Femur (tissue), 1 donor: ENCODE data around the gene PCDHB2.
"Not testable (repeated sequence)": the region's sequence is repeated elsewhere in the genome, so short reads cannot be mapped to it uniquely, and the experiment has no call there.

Experiments used
- DNase-seq: peaks from one replicate; pipeline ENCODE4 v3.0.0-alpha.2; 2017

The PCDHB2 gene

DNA sequence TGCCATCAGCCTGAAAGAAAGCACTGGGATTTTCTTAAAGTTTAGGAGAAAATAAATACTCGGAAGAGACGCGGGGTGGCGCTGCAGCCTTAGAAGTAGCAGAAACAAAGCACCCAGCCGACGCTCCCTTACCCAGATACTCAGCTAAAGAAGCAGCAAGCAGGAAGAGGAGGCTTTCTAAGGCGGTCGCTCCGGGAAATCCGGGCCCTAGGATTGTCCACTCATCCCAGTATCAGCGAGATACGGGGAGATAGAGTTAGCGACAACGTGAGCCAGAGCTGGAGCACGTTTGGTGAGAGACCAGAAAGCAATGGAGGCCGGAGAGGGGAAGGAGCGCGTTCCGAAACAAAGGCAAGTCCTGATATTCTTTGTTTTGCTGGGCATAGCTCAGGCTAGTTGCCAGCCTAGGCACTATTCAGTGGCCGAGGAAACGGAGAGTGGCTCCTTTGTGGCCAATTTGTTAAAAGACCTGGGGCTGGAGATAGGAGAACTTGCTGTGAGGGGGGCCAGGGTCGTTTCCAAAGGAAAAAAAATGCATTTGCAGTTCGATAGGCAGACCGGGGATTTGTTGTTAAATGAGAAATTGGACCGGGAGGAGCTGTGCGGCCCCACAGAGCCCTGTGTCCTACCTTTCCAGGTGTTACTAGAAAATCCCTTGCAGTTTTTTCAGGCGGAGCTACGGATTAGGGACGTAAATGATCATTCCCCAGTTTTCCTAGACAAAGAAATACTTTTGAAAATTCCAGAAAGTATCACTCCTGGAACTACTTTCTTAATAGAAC lies at the start of gene PCDHB2:
Gene PCDHB2 (plus strand): TSS at position 135 of the 782 bp plus-strand sequence. CDS start 176 bp downstream, at position 311.
- peak; percentile 24 for DNase-seq

DNA sequence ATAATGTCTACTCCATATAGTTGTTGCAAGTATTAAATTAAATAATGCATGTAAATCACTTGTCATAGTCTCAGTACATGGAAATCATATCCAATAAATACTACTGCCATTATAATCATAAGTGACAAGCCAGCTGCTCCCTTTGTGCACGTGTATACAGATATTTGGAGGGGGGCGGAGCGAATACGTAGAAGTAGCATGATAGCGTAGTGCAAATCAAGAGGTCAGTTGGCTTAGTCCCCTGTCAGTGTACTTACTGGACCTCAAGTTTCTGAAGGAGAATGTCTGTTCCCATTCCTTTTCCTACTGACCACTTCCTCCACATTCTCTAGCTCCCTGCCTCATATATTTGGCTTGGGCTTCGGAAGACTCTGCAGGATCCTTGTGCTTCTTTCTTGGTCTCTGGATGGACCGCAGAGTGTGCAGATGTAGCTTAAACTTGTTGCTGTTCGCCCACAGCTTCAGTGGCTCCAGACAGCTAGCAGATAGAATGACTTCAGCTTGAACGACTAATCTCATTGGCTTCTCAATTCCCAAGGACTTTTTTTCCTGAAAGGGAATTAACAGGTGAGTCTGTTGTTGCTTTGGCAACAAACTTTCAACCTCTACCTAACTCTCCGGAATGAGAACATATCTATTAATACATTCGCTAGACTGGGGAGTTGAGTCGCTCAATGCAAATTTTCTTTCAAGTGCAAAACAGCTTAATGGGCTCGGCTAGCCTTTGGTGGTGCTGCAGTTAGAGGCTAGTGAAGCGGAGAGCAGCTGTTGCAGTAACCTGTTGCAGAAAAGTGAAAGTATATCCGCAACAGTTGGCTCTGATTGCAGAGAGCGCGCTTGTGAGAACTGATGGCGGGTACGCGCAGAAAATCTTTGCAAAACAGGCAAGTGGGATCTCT lies 43.5 kb upstream of the PCDHB2 start, which contains the start of gene PCDHB1:
Gene PCDHB1 (plus strand): TSS at position 753 of the 899 bp plus-strand sequence. CDS start 97 bp downstream, at position 850.
- no peak for DNase-seq

DNA sequence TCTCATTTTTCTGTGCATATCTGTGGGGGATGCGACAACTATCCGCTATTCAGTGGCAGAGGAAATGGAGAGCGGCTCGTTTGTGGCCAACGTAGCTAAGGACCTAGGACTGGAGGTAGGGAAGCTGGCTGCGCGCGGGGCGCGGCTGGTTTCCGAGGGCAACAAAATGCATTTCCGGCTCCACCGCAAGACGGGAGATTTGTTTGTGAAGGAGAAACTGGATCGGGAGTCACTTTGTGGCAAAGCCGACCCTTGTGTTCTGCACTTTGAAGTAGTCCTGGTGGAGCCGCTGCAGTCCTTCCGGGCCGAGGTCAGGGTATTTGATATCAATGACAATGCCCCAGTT lies 42.9 kb upstream of the PCDHB2 start:
- DNase-seq = no peak

DNA sequence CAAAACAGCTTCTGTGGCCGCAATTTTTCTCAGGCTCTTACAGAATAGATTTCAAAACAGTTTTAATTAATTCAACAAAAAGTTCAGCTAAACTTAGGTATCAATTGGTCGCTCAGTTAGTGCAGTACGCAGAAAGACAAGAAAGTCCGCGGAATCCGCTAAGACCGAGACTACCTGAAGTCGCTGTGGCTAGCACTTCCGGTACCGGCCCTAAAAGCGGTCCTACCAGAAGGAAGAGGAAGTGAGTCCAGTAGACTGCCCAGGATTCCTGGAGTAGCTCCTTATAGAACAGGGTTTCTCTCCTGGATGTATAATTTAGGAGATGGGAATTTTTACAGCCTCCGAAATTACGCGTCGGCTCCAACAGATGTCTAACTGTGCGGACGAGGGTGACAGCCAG lies 16.6 kb upstream of the PCDHB2 start:
- DNase-seq = no peak

DNA sequence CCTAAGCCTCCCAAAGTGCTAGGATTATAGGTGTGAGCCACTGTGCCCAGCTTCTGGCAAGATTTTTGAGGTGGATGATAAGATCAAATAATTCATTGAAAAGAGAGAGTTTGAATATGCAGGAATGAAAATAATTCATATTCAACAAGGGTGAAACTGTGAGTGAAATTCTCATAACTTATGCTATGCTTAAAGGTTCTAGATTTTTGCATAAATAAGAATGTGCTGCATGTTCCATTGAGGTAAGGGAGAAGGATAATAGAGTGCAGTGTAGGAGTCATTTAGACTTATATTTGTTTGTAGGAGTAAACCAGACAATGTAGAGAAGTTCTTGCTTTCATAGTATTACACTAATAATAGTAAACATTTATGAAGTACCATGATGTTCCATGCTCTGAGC lies 12.2 kb upstream of the PCDHB2 start:
- no peak for DNase-seq

DNA sequence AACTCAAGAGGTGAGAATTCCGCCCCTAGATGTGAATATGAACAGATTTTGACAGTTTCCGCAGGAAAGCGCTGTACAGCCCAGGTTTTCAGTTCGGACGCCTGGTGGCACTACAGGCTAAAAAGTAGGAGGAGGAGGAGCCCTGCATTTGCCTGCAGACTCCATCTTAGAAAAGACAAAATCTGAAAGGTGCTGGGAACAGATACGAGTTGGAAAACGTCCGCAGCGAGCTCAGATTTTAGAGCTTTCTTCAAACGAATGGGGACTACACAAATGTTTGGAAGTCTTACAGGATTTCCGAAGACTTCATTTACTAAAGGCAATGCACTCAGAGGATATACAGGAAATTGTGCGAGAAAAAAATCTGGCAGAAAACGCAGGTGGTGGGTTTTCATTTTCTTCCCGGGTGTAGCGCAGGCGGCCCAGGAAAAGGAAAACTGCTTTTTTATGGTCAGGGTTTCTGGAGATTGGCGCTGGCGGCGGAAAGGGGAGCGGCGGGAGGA lies 9.9 kb upstream of the PCDHB2 start:
- DNase-seq = peak; percentile 30

DNA sequence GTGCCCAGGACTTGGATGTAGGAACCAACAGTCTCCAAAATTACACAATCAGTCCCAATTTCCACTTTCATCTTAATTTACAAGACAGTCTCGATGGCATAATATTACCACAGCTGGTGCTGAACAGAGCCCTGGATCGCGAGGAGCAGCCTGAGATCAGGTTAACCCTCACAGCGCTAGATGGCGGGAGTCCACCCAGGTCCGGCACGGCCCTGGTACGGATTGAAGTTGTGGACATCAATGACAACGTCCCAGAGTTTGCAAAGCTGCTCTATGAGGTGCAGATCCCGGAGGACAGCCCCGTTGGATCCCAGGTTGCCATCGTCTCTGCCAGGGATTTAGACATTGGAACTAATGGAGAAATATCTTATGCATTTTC lies 837 bp downstream of the PCDHB2 start:
- no peak for DNase-seq

DNA sequence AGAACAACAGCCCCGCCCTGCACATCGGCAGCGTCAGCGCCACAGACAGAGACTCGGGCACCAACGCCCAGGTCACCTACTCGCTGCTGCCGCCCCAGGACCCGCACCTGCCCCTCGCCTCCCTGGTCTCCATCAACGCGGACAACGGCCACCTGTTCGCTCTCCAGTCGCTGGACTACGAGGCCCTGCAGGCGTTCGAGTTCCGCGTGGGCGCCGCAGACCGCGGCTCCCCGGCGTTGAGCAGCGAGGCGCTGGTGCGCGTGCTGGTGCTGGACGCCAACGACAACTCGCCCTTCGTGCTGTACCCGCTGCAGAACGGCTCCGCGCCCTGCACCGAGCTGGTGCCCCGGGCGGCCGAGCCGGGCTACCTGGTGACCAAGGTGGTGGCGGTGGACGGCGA lies 1.8 kb downstream of the PCDHB2 start:
- not testable (repeated sequence) for DNase-seq

DNA sequence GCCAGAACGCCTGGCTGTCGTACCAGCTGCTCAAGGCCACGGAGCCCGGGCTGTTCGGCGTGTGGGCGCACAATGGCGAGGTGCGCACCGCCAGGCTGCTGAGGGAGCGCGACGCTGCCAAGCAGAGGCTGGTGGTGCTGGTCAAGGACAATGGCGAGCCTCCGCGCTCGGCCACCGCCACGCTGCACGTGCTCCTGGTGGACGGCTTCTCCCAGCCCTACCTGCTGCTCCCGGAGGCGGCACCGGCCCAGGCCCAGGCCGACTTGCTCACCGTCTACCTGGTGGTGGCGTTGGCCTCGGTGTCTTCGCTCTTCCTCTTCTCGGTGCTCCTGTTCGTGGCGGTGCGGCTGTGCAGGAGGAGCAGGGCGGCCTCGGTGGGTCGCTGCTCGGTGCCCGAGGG lies 2.2 kb downstream of the PCDHB2 start:
- not testable (repeated sequence) for DNase-seq

DNA sequence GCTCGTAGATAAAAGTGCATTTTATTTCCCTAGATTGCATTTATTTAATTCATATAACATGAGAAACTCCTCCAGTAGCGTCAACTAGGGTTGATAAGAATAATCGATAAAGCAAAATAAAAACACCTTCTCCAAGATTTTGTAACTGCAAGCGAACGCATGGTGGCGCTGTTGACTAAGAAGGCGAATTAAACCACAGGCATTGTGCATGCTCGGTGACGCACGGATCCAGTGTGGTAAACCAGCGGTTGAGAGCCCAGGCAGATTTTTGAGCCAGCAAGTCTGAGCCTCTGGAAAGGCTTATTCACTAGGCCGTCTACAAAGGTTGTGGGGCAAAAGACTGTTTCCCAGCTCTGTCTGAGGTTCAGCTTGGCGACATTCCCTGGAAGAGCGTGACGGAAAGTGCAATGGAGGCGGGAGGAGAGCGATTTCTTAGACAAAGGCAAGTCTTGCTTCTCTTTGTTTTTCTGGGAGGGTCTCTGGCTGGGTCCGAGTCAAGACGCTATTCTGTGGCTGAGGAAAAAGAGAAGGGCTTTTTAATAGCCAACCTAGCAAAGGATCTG lies 5.9 kb downstream of the PCDHB2 start, which contains the start of gene PCDHB3:
Gene PCDHB3 (plus strand): TSS at position 231 of the 563 bp plus-strand sequence. CDS start 177 bp downstream, at position 408.
- DNase-seq = peak; percentile 21

DNA sequence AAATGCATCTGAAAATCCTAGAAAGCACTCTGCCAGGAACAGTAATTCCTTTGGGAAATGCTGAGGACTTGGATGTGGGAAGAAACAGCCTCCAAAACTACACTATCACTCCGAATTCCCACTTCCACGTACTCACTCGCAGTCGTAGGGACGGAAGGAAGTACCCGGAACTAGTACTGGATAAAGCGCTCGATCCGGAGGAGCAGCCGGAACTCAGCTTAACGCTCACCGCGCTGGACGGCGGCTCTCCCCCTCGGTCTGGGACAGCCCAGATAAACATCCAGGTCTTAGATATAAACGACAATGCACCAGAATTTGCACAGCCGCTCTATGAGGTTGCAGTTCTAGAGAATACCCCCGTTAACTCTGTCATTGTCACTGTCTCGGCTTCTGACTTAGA lies 6.6 kb downstream of the PCDHB2 start:
- DNase-seq = no peak

DNA sequence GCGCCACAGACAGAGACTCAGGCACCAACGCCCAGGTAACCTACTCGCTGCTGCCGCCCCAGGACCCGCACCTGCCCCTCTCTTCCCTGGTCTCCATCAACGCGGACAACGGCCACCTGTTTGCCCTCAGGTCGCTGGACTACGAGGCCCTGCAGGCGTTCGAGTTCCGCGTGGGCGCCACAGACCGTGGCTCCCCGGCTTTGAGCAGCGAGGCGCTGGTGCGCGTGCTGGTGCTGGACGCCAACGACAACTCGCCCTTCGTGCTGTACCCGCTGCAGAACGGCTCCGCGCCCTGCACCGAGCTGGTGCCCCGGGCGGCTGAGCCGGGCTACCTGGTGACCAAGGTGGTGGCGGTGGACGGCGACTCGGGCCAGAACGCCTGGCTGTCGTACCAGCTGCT lies 7.7 kb downstream of the PCDHB2 start:
- not testable (repeated sequence) for DNase-seq

DNA sequence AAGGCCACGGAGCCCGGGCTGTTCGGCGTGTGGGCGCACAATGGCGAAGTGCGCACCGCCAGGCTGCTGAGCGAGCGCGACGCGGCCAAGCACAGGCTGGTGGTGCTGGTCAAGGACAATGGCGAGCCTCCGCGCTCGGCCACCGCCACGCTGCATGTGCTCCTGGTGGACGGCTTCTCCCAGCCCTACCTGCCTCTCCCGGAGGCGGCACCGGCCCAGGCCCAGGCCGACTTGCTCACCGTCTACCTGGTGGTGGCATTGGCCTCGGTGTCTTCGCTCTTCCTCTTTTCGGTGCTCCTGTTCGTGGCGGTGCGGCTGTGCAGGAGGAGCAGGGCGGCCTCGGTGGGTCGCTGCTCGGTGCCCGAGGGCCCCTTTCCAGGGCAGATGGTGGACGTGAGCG lies 8.1 kb downstream of the PCDHB2 start:
- not testable (repeated sequence) for DNase-seq

DNA sequence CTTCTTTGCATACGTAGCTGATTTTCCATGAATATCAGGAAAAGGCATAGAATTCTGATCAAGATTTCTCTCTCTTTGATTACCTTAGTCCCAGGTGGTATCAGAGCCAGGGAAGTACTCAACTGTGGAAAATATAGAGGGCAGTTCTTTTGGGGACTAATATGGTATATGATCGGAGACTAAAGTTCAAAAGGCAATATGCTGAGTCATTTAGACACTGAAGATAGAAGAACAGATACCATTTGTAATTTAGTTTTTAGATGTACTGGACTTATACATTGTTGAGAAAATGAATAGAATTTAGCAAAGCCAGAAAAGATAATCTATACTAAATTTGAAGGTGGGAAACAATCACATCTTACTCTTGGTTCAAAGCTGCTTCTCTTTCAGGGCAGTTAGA lies 10.9 kb downstream of the PCDHB2 start:
- DNase-seq = no peak

DNA sequence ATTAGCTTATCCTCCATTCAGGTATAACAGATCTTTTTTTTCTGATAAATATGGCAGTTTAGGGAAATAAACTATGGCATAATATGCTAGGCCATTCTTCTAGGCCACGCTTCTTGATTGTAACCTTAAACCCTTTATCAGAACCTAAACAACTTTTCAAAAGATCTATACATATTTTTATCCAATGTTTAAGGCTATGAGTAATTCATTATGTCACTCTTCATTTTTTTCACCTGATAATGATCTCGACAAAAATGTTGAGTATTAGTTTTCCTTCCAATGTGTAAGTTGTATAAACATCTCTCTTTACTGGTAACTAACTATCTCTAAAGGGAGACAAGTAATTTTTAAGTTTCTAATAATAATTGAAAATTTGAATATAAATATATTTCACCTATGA lies 24.8 kb downstream of the PCDHB2 start:
- DNase-seq = no peak

DNA sequence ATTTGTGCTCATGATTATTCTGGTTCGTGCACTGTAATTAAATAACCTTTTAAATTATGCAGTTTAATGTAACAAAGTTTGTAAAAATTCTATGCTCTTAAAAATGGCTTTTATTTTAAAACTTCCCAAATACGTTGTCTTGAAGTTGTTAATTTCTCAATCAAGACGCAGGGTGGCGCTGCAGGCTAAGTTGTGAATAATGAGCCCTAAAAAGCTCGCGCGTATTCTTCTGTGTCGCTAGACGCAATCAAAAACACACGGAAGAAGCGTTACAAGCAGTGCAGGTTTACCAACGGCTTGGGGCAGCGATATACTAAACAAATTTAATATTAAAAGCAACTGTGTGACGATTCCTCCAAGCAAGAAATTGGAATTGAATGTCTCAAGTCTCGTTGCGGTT lies 27.1 kb downstream of the PCDHB2 start, which contains the start of gene PCDHB4:
Gene PCDHB4 (plus strand): TSS at position 256 of the 400 bp plus-strand sequence. CDS start 181 bp downstream, outside the sequence.
- DNase-seq = peak; percentile 25

DNA sequence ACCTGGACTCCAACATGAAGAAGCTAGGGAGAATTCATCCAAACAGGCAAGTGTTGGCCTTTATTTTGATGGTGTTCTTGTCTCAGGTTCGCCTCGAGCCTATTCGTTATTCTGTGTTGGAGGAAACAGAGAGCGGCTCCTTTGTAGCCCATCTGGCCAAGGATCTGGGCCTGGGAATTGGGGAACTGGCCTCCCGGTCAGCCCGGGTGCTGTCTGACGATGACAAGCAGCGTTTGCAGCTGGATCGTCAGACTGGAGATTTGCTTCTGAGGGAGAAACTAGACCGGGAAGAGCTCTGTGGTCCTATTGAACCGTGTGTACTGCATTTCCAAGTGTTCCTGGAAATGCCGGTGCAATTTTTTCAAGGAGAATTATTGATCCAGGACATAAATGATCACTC lies 27.6 kb downstream of the PCDHB2 start:
- no peak for DNase-seq

DNA sequence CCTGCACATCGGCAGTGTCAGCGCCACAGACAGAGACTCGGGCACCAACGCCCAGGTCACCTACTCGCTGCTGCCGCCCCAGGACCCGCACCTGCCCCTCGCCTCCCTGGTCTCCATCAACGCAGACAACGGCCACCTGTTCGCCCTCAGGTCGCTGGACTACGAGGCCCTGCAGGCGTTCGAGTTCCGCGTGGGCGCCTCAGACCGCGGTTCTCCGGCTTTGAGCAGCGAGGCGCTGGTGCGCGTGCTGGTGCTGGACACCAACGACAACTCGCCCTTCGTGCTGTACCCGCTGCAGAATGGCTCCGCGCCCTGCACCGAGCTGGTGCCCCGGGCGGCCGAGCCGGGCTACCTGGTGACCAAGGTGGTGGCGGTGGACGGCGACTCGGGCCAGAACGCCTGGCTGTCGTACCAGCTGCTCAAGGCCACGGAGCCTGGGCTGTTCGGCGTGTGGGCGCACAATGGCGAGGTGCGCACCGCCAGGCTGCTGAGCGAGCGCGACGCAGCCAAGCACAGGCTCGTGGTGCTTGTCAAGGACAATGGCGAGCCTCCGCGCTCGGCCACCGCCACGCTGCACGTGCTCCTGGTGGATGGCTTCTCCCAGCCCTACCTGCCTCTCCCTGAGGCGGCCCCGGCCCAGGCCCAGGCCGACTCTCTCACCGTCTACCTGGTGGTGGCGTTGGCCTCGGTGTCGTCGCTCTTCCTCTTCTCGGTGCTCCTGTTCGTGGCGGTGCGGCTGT lies 29.2 kb downstream of the PCDHB2 start:
- not testable (repeated sequence) for DNase-seq

DNA sequence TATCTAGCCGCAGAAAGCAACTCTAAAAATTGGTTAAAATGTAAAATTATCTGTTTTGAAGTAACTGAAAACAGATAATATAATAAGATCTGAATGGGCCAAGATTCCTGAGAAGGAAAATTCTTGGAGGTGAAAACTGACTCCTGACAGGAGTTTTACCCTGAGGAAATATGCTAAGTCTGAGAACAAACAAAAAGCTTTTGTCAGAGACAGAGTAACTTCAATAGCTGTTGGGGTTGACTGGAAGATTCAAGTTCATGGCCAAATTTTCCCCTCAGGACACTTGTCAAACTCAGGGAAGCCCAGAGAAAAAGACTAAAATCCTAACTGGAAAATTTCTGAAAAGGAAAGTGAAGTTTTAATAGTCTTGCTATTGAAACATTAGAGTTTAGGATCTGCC lies 32.9 kb downstream of the PCDHB2 start:
- DNase-seq = no peak

DNA sequence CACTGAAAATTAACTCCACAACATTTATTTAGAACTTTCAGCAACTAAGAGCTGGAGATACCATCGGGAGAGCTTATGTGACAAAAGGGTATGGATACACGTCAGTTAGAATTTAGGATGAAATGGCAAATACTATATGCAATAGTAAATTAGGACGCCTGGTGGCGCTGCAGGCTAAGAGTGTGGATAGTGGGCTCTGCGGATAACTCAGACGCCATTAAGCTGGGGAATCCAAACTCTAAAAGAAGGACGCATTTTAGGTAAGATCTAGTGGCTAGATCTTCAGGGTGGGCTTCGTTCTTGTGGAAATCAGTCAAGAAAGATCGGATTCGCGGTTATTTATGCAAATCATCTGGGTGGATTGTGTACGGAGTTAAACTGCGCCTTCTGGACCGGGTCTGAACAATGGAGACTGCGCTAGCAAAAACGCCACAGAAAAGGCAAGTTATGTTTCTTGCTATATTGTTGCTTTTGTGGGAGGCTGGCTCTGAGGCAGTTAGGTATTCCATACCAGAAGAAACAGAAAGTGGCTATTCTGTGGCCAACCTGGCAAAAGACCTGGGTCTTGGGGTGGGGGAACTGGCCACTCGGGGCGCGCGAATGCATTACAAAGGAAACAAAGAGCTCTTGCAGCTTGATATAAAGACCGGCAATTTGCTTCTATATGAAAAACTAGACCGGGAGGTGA lies 40.8 kb downstream of the PCDHB2 start, which contains the start of gene PCDHB5:
Gene PCDHB5 (plus strand): TSS at position 177 of the 688 bp plus-strand sequence. CDS start 229 bp downstream, at position 406.
- DNase-seq = no peak

DNA sequence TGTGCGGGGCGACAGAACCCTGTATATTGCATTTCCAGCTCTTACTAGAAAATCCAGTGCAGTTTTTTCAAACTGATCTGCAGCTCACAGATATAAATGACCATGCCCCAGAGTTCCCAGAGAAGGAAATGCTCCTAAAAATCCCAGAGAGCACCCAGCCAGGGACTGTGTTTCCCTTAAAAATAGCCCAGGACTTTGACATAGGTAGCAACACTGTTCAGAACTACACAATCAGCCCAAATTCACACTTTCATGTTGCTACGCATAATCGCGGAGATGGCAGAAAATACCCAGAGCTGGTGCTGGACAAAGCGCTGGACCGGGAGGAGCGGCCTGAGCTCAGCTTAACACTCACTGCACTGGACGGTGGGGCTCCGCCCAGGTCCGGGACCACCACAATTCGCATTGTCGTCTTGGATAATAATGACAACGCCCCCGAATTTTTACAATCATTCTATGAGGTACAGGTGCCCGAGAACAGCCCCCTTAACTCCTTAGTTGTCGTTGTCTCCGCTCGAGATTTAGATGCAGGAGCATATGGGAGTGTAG lies 41.4 kb downstream of the PCDHB2 start:
- DNase-seq = no peak
